ENCODE measurements around the gene RUNX1. TPM values are rescaled to one million over a fixed set of nuclear protein-coding genes. Genes with fewer than 3 reads are reported as not detected.
A peak's percentile ranks its signal among the peaks of the same experiment; 100 is the strongest.
"Not testable (repeated sequence)": the region's sequence is repeated elsewhere in the genome, so short reads cannot be mapped to it uniquely, and the experiment has no call there.

RUNX1 gene
- total and polyA plus RNA-seq, 2 donors: 18.5 to 29.6 TPM

DNA sequence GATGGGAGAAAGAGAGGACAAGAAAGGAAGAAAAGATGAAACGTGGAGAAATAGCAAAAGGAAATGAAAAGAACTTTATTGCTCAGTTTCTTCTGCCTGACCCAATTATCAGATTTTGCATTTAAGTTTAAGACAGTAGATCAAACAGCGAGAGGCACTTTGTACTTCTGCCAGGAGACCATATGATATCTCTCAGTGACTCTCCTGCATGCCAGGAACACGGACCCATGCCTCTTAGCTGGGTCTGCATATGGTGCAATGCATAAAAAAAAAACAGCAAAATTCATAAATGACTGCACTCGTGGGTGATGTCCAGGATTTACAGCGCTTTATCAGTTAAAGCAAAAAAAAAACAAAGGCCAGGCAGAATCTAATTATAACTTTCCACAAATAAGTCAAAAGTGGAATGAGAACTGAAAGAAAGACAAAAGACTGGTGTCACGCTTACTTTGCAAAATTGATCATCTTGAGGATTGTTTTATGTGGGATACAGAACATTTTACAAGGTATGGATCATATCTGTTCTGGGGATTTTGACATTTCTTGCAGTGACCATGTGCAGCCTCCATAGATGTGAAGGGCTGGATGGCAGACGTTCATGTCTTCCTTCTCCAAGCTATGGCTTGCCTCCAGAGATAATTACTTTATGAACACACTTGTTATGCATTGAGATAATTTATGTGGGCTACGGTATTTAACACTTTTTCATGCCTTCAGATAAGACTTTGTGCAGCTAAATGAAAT lies 79.5 kb downstream of the RUNX1 start:
- H3K36me3 ChIP-seq (ENCODE audit: control insufficient read depth in 2 of 2, insufficient read depth in 2 of 2, low read length in 1 of 2): peaks cover 11 to 59% of the 10 kb centered on the region in 2 donors
- H3K27ac ChIP-seq (ENCODE audit: low read depth in 1 of 2, low read length in 1 of 2): peak overlapping the region in 1 of 2 donors; percentile 68
- WGBS: 50% methylated on average over 8 of the region's 8 CpGs
- H3K4me3 ChIP-seq (ENCODE audit: low read length in 2 of 2): no peak overlapping the region
- no peaks in the 10 kb centered on the region for H3K27me3 ChIP-seq (ENCODE audit: control insufficient read depth in 2 of 2, insufficient read depth in 1 of 2, low read length in 1 of 2)
- no peaks in the 10 kb centered on the region for H3K9me3 ChIP-seq (ENCODE audit: control insufficient read depth in 2 of 2, insufficient read depth in 1 of 2, low read length in 1 of 2)
- DNase-seq (ENCODE audit: low read depth in 6 of 9, low spot score in 9 of 9): peak in 1 of 9 donors; percentile 52
- peaks cover 58 to 70% of the 10 kb centered on the region in 2 donors for H3K4me1 ChIP-seq (ENCODE audit: control insufficient read depth in 2 of 2, insufficient read depth in 2 of 2, low read length in 2 of 2)

GRCh38 chr21:34968414-34969333 lies 80.4 kb downstream of the RUNX1 start:
- DNase-seq (ENCODE audit: low read depth in 6 of 9, low spot score in 9 of 9): peak in 1 of 9 donors; percentile 54
- 56% methylated on average over 13 of the region's 13 CpGs for WGBS
- Histone ChIP-seq H3K4me3 (ENCODE audit: low read length in 2 of 2) (no peak overlapping the region), H3K4me1 (ENCODE audit: control insufficient read depth in 2 of 2, insufficient read depth in 2 of 2, low read length in 2 of 2) (peaks cover 53 to 66% of the 10 kb centered on the region in 2 donors), H3K27me3 (ENCODE audit: control insufficient read depth in 2 of 2, insufficient read depth in 1 of 2, low read length in 1 of 2) (no peaks in the 10 kb centered on the region), H3K27ac (ENCODE audit: low read depth in 1 of 2, low read length in 1 of 2) (peak overlapping the region; percentile 61 to 68), H3K9me3 (ENCODE audit: control insufficient read depth in 2 of 2, insufficient read depth in 1 of 2, low read length in 1 of 2) (no peaks in the 10 kb centered on the region), H3K36me3 (ENCODE audit: control insufficient read depth in 2 of 2, insufficient read depth in 2 of 2, low read length in 1 of 2) (peaks cover 11 to 66% of the 10 kb centered on the region in 2 donors)

DNA sequence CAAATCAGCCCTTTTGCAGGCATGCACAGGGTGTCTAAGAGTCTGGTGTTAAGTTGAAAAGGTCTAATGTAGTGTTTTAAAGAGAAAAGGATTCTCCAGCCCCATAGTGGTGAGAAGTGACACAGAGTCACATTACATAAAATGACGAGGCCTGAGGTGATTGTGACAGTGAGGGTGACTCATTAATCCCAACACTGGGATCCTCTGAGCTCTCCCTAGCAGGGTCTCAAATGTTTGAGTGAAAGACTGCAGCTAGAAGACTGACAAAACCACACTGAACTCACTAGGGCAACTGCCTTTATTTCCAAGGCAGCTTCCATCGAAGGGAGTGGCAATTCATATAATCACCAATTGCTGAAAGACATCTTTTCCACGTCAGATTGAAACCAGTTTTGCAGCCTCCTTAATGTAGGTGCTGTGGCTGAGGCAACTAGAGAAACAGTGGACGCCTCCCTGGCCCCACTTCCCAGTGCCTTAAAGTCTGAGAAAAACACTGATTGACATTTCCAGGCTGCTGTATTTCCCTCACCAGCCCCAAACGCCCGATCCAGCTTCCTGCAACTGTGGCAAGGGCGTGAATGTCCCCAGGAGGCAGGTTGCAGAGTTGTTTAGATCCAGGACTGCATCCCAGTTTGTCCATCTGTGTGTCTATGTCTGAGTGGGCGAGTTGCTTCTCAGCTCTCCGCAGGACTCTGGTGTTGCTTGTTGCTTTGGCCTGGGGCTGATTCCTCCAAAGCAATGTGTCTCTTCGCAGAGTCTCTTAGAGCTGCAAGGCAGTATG lies 81.4 kb downstream of the RUNX1 start:
- 92% methylated on average over 10 of the region's 10 CpGs for WGBS
- Histone ChIP-seq H3K27me3 (ENCODE audit: control insufficient read depth in 2 of 2, insufficient read depth in 1 of 2, low read length in 1 of 2) (no peaks in the 10 kb centered on the region), H3K27ac (ENCODE audit: low read depth in 1 of 2, low read length in 1 of 2) (peak overlapping the region in 1 of 2 donors; percentile 36), H3K9me3 (ENCODE audit: control insufficient read depth in 2 of 2, insufficient read depth in 1 of 2, low read length in 1 of 2) (no peaks in the 10 kb centered on the region), H3K4me3 (ENCODE audit: low read length in 2 of 2) (no peak overlapping the region), H3K4me1 (ENCODE audit: control insufficient read depth in 2 of 2, insufficient read depth in 2 of 2, low read length in 2 of 2) (peaks cover 55 to 67% of the 10 kb centered on the region in 2 donors), H3K36me3 (ENCODE audit: control insufficient read depth in 2 of 2, insufficient read depth in 2 of 2, low read length in 1 of 2) (peaks cover 11 to 69% of the 10 kb centered on the region in 2 donors)
- no peak for DNase-seq (ENCODE audit: low read depth in 6 of 9, low spot score in 9 of 9)

DNA sequence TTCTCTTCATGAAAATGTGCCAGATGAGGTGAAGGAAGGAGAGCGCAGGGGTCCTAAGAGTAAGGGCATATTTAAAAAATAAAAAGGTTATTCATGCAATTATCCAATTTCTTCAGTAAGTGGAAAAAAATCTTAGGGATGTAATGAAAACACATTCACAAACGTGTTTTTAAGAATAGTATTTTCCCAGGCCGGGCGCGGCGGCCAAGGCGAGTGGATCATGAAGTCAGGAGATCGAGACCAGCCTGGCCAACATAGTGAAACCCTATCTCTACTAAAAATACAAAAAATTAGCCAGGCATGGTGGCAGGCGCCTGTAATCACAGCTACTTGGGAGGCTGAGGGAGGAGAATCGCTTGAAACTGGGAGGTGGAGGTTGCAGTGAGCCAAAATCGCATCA lies 82.2 kb downstream of the RUNX1 start:
- H3K4me1 ChIP-seq (ENCODE audit: control insufficient read depth in 2 of 2, insufficient read depth in 2 of 2, low read length in 2 of 2): peaks cover 54 to 72% of the 10 kb centered on the region in 2 donors
- H3K27me3 ChIP-seq (ENCODE audit: control insufficient read depth in 2 of 2, insufficient read depth in 1 of 2, low read length in 1 of 2); H3K27ac ChIP-seq (ENCODE audit: low read depth in 1 of 2, low read length in 1 of 2); H3K9me3 ChIP-seq (ENCODE audit: control insufficient read depth in 2 of 2, insufficient read depth in 1 of 2, low read length in 1 of 2); H3K4me3 ChIP-seq (ENCODE audit: low read length in 2 of 2); DNase-seq (ENCODE audit: low read depth in 6 of 9, low spot score in 9 of 9): not testable (repeated sequence)
- peaks cover 11 to 72% of the 10 kb centered on the region in 2 donors for H3K36me3 ChIP-seq (ENCODE audit: control insufficient read depth in 2 of 2, insufficient read depth in 2 of 2, low read length in 1 of 2)
- 97% methylated on average over 11 of the region's 11 CpGs for WGBS

DNA sequence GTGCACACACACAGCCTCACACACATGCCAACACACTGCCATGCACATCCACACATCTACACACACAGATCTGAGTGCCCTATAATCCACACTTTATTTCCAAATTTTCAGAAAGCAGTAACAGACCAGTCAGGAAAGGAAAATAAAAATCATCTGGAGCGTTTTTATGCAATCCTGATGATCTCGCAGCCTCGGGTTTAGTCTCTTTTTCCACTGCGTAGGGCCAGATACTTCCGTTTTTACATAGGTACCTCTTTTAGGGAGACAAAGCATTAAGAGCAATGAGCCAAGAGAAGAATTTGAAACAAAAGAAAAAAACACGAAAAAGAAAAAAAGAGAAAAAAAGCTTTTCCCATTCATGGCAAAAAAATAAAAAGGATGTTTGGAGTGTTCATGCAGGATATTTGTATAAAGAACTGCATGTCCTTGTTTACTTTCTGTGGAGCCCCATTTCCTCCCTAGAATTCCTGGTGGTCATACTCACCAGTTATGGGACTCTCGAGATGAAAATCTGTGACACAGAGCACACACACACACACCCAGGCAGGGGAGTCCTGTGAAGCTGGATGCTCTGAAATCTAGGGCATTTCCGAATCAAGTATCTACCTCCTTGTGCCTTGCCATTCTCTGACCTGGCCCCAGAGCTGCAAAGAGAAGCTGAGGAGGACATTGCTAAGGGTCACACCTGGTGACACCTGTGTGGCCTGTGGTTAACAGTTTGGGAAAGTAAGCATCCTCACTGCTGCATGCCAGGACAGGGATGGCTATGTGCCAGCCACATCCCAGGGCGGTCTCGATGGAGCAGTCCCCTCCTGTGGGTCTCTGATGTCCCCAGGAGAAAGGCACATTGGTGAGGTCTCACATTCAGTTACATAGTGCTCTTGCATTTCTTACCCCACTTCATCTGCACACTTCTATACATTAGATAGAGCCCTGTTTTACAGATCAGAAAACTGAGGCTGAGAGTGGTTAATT lies 83.6 kb downstream of the RUNX1 start:
- Histone ChIP-seq H3K9me3 (ENCODE audit: control insufficient read depth in 2 of 2, insufficient read depth in 1 of 2, low read length in 1 of 2) (no peaks in the 10 kb centered on the region), H3K4me3 (ENCODE audit: low read length in 2 of 2) (no peak overlapping the region), H3K36me3 (ENCODE audit: control insufficient read depth in 2 of 2, insufficient read depth in 2 of 2, low read length in 1 of 2) (peaks cover 11 to 71% of the 10 kb centered on the region in 2 donors), H3K27me3 (ENCODE audit: control insufficient read depth in 2 of 2, insufficient read depth in 1 of 2, low read length in 1 of 2) (no peaks in the 10 kb centered on the region), H3K27ac (ENCODE audit: low read depth in 1 of 2, low read length in 1 of 2) (no peak overlapping the region), H3K4me1 (ENCODE audit: control insufficient read depth in 2 of 2, insufficient read depth in 2 of 2, low read length in 2 of 2) (peaks cover 48 to 70% of the 10 kb centered on the region in 2 donors)
- WGBS: 81% methylated on average over 10 of the region's 10 CpGs
- no peak for DNase-seq (ENCODE audit: low read depth in 6 of 9, low spot score in 9 of 9)

DNA sequence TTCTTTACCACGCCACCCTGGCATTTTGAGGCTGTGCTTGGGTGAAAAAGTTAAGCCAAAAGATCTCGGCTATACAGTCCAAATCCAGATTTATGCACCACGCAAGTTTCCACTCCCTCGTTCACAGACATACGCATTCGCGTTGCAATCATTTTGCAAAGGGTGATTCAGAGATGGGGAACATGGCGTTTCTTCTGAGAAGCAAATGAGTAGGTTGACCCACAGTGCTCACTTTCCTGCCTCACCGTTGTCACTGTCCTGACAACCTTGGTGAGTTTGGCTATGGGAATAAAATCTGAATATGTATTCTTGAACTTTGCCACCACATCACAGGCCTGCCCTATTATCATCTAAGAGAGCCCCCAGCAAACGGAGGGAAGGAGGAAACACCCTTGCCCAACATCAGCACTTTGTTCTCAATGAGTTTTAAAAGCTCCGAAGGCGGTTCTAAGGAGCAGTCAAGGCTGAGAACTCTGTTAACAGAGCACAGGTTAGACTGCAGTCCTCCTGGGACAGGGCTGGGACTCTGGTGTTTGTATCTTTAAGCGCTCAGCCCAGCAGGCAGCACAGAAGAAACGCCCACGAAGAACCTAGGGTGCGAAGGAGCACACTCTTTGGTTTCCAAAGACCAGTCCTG lies 86.4 kb downstream of the RUNX1 start:
- Histone ChIP-seq H3K4me3 (ENCODE audit: low read length in 2 of 2) (no peak overlapping the region), H3K36me3 (ENCODE audit: control insufficient read depth in 2 of 2, insufficient read depth in 2 of 2, low read length in 1 of 2) (peaks cover 19 to 65% of the 10 kb centered on the region in 2 donors), H3K27me3 (ENCODE audit: control insufficient read depth in 2 of 2, insufficient read depth in 1 of 2, low read length in 1 of 2) (no peaks in the 10 kb centered on the region), H3K4me1 (ENCODE audit: control insufficient read depth in 2 of 2, insufficient read depth in 2 of 2, low read length in 2 of 2) (peaks cover 25 to 49% of the 10 kb centered on the region in 2 donors), H3K27ac (ENCODE audit: low read depth in 1 of 2, low read length in 1 of 2) (peak overlapping the region in 1 of 2 donors; percentile 40), H3K9me3 (ENCODE audit: control insufficient read depth in 2 of 2, insufficient read depth in 1 of 2, low read length in 1 of 2) (no peaks in the 10 kb centered on the region)
- 74% methylated on average over 16 of the region's 16 CpGs for WGBS
- peak in 1 of 9 donors; percentile 48 for DNase-seq (ENCODE audit: low read depth in 6 of 9, low spot score in 9 of 9)

DNA sequence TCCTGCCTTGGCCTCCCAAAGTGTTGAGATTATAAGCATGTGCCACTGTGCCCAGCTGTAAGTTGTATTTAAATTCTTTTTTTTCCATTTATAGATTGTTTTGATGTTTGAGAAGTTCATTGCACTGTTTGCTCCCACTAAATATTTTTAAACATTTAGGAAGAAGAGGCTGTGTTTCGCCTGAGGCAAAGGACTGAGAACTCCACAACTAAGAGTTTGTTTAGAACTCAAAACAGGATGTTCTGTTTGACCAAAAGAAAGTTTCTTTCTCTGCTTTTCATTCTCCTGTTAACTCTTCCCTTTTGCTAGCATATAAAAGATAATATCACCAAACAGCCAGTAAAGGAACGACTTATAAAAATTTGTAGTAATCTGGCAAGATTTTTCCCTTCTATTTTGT lies 87.0 kb downstream of the RUNX1 start:
- 58% methylated on average over 2 of the region's 2 CpGs for WGBS
- Histone ChIP-seq H3K4me1 (ENCODE audit: control insufficient read depth in 2 of 2, insufficient read depth in 2 of 2, low read length in 2 of 2) (peaks cover 28 to 49% of the 10 kb centered on the region in 2 donors), H3K36me3 (ENCODE audit: control insufficient read depth in 2 of 2, insufficient read depth in 2 of 2, low read length in 1 of 2) (peaks cover 15 to 65% of the 10 kb centered on the region in 2 donors)

More for the DNA sequence above, 87.0 kb downstream of the RUNX1 start:
- peak overlapping the region in 1 of 2 donors; percentile 4 for H3K27ac ChIP-seq (ENCODE audit: low read depth in 1 of 2, low read length in 1 of 2)
- H3K4me3 ChIP-seq (ENCODE audit: low read length in 2 of 2): no peak overlapping the region
- no peak for DNase-seq (ENCODE audit: low read depth in 6 of 9, low spot score in 9 of 9)
- no peaks in the 10 kb centered on the region for H3K27me3 ChIP-seq (ENCODE audit: control insufficient read depth in 2 of 2, insufficient read depth in 1 of 2, low read length in 1 of 2)
- H3K9me3 ChIP-seq (ENCODE audit: control insufficient read depth in 2 of 2, insufficient read depth in 1 of 2, low read length in 1 of 2): no peaks in the 10 kb centered on the region

Data from thymus (tissue), 11 donors.